NB4 (cell line): ENCODE measurements around the gene STUM.

Experiments
- MYC ChIP-seq: IDR thresholded peaks from 2 replicates; pipeline ENCODE4 v1.6.1; 2011; ENCODE audit warnings: low read depth, low read length
- TF ChIP-seq, protein P1 (sequence below): IDR thresholded peaks from one replicate; pipeline ENCODE4 v1.5.1; 2012; ENCODE audit warnings: low read depth, low read length

DNA sequence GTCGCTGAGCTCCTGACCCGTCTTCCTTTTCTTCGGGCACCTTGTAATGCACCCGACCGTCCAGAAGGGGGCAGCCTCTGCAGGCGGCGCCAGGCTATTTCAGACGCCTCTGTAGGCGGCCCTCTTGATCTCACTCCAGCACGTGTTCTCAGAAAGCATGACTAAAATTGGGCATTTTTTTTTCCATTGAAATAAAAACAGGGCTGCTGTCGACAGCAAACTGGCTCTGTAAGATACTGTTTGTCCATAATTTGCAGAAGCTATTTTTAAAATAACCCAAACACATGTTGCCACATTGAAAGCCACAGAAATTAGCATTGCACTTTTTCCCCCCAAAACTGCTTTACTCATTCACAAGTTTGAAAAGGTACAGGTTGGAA lies 78.0 kb downstream of the STUM start:
- TF ChIP-seq, protein P1, sequence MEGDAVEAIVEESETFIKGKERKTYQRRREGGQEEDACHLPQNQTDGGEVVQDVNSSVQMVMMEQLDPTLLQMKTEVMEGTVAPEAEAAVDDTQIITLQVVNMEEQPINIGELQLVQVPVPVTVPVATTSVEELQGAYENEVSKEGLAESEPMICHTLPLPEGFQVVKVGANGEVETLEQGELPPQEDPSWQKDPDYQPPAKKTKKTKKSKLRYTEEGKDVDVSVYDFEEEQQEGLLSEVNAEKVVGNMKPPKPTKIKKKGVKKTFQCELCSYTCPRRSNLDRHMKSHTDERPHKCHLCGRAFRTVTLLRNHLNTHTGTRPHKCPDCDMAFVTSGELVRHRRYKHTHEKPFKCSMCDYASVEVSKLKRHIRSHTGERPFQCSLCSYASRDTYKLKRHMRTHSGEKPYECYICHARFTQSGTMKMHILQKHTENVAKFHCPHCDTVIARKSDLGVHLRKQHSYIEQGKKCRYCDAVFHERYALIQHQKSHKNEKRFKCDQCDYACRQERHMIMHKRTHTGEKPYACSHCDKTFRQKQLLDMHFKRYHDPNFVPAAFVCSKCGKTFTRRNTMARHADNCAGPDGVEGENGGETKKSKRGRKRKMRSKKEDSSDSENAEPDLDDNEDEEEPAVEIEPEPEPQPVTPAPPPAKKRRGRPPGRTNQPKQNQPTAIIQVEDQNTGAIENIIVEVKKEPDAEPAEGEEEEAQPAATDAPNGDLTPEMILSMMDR: peak; percentile 93
- peak; percentile 87 for TF ChIP-seq MYC
